Muscle layer of duodenum (tissue), 2 donors: ENCODE measurements around the gene S100A8.

Experiments used
- H3K27ac ChIP-seq: one replicate; pipeline ENCODE4 v1.7.0; 2013; ENCODE audit warnings: mild to moderate bottlenecking, low read length
- H3K27me3 ChIP-seq: one replicate; pipeline ENCODE4 v1.7.0; 2013; ENCODE audit warnings: low read depth, mild to moderate bottlenecking, control low read depth, low read length
- H3K36me3 ChIP-seq, 2 donors: one replicate each; pipeline ENCODE4 v1.7.0; 2013; ENCODE audit warnings: low read length in 2 of 2, control low read depth in 1 of 2, mild to moderate bottlenecking in 1 of 2; ENCODE audit not compliant: insufficient read depth in 2 of 2, control insufficient read depth in 1 of 2
- H3K4me1 ChIP-seq, 2 donors: one replicate each; pipeline ENCODE4 v1.7.0; 2013; ENCODE audit warnings: low read length in 2 of 2, mild to moderate bottlenecking in 2 of 2, control low read depth in 1 of 2, moderate library complexity in 1 of 2; ENCODE audit not compliant: insufficient read depth in 2 of 2, control insufficient read depth in 1 of 2
- H3K4me3 ChIP-seq, 2 donors: one replicate each; pipeline ENCODE4 v1.7.0; 2013; ENCODE audit warnings: low read length in 2 of 2, low read depth in 1 of 2, mild to moderate bottlenecking in 1 of 2
- H3K9me3 ChIP-seq, 2 donors: one replicate each; pipeline ENCODE4 v1.7.0; 2013; ENCODE audit warnings: low read length in 2 of 2, control low read depth in 1 of 2, mild to moderate bottlenecking in 1 of 2; ENCODE audit not compliant: control insufficient read depth in 1 of 2
- donor health status: healthy.

The S100A8 gene

DNA sequence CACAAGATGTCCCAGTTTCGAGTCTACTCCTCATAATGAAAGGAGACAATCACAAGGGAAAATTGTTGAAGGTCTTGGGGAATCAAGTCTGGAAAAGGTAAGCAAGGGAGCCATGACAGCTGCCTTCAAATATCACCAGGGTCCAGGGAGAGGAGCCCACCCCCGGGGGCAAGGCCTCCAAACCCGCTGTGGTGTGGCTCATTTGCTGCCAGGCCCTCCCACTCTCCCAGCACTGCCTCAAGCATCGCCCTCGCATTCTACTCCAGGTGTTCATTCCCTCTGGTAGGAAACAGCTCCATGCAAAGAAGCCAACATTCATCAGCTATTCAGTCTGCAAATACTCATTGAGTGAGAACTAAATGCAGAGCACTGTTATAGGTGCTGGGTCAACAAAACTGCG lies 24.6 kb downstream of the S100A8 start:
- Histone ChIP-seq H3K4me1 (peaks cover 0 to 4% of the 10 kb centered on the region in 2 donors), H3K36me3 (no peaks in the 10 kb centered on the region), H3K4me3 (no peak overlapping the region), H3K27ac (no peak overlapping the region), H3K27me3 (no peaks in the 10 kb centered on the region), H3K9me3 (no peaks in the 10 kb centered on the region)

DNA sequence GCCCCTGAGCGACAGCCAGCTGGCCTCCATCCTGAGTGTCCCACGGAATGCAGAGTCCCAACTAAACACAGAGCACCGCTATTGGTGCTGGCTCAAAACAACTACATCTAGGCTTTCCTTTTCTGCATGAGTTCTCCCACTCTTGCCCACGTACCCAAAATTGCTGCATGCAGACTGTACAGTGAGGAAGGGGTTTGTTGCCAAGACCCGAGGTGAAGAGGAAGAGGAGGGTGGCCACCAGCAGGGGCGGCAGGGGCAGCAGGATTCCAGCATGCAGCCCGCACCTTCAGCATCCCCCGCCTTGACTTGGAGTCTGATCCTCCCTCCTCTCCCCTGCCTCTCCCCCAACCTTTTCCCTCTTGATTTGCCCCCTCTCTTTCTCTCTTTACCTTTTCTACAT lies 25.2 kb downstream of the S100A8 start:
- Histone ChIP-seq H3K27ac (no peak overlapping the region), H3K4me1 (peaks cover 0 to 4% of the 10 kb centered on the region in 2 donors), H3K27me3 (no peaks in the 10 kb centered on the region), H3K36me3 (no peaks in the 10 kb centered on the region), H3K9me3 (no peaks in the 10 kb centered on the region), H3K4me3 (no peak overlapping the region)

DNA sequence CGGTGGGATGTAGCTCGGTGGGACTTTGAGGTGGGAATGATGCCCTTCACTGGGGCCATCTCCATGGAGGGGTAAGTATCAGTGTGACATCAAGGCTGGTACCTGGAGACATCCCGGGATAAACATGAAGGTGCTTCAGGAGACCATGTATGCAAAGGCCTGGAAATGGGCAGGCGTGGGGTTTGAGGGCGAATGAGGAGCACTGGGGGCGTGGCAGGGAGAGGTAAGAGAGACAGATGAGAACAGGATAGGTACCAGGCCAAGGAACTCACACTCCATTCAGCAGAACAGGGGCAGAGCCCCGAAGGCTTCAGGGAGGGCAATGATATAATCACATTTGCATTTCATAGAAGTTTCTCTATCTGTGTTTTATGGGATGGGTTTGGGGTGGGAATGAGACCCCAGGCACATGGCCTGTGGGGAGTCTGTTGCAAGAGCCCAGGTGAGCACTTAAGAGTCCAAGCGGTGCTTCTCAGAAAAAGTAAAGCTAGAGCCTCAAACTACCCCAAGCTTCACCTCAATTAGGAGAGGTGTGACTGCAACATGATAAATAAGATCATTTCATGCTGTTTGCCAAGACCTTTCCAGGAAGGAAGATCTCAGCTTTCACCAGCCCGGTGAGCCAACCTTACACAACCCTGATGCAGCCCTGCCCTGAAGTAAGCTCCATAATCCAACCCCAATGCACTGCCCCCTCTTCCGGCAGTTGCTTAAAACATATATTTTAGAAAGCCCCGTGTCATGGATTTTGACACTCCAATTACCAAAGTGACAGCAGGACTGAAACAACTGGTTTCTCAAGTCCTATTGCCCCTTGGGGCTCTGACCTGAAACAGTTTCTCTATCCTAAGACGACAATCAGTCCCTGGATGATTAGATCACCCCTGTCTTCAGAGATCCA lies 25.9 kb downstream of the S100A8 start:
- H3K36me3 ChIP-seq = no peaks in the 10 kb centered on the region
- no peak overlapping the region for H3K27ac ChIP-seq
- no peak overlapping the region for H3K4me3 ChIP-seq
- H3K4me1 ChIP-seq = peaks cover 0 to 4% of the 10 kb centered on the region in 2 donors
- no peaks in the 10 kb centered on the region for H3K27me3 ChIP-seq
- H3K9me3 ChIP-seq = no peaks in the 10 kb centered on the region

DNA sequence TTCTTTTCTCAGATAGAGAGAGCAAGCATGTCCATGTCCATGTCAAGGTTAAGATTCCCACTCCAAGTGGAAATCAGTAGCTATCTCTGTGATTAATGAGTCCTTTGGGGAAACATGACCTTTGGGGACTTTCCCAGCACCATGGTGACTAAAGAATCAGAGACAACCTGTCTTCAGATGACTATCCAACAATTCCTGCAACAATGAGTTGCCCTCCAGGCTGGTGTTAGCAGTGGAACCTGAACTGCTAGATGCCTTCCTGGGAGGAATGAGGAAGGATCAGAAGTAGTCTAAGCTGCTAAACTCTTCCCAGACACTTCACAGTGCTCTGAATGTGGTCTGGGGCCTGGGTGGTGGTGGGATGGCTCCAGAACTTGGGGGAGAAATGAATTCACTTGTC lies 26.7 kb downstream of the S100A8 start:
- Histone ChIP-seq H3K27ac (no peak overlapping the region), H3K27me3 (no peaks in the 10 kb centered on the region), H3K9me3 (no peaks in the 10 kb centered on the region), H3K4me1 (peaks cover 0 to 4% of the 10 kb centered on the region in 2 donors), H3K4me3 (no peak overlapping the region), H3K36me3 (no peaks in the 10 kb centered on the region)

DNA sequence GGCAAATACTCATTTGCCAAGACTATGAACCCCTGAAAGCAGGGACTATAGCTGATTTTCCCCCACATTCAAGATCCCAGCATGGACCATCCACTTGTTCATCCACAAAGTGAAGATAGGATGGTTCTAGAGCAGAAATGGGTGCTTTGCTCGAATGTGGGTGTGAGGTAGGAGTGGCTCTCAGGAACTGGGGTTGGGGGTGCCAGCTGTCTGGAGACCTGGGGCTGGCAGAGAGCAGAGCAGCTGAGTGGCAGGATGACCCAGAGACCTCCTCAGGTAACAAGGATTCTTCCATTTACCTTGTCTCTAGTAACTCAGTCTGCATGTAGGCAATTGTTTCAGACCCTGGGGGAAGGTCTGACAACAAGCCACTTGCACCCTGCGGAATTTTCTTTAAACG lies 27.2 kb downstream of the S100A8 start:
- H3K4me3 ChIP-seq = no peak overlapping the region
- H3K36me3 ChIP-seq = no peaks in the 10 kb centered on the region
- H3K9me3 ChIP-seq = no peaks in the 10 kb centered on the region
- peaks cover 0 to 4% of the 10 kb centered on the region in 2 donors for H3K4me1 ChIP-seq
- no peak overlapping the region for H3K27ac ChIP-seq
- H3K27me3 ChIP-seq = no peaks in the 10 kb centered on the region

DNA sequence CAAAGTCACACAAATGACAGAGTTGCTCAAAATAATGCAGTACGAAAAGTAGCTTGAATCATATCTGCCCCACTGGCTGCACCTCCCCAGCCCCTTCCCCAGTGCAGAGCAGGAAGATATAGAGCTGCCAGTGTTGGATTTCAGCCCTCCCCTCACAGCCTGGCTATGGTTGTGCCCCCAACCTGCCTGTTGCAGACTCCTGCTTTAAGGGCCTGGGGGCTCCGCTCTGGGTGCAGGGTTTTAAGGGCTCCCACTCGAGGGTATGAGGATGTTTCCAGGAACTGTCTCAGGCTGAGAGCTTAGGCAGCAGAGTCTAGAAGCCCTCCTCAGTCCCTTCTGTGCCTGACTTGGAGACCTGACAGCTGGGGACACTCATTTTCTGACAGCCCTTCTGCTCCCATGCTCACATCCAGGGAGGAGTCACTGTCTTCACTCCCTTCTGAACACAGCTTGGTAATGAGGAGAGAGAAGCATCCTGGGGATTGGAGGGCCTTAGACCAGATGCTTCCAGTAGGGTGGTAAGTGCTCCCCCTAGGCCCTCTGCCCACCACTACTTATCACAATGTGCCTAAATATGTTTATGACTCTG lies 28.6 kb downstream of the S100A8 start:
- Histone ChIP-seq H3K9me3 (no peaks in the 10 kb centered on the region), H3K36me3 (no peaks in the 10 kb centered on the region), H3K27me3 (no peaks in the 10 kb centered on the region), H3K4me3 (no peak overlapping the region), H3K27ac (no peak overlapping the region), H3K4me1 (peaks cover 0 to 4% of the 10 kb centered on the region in 2 donors)

DNA sequence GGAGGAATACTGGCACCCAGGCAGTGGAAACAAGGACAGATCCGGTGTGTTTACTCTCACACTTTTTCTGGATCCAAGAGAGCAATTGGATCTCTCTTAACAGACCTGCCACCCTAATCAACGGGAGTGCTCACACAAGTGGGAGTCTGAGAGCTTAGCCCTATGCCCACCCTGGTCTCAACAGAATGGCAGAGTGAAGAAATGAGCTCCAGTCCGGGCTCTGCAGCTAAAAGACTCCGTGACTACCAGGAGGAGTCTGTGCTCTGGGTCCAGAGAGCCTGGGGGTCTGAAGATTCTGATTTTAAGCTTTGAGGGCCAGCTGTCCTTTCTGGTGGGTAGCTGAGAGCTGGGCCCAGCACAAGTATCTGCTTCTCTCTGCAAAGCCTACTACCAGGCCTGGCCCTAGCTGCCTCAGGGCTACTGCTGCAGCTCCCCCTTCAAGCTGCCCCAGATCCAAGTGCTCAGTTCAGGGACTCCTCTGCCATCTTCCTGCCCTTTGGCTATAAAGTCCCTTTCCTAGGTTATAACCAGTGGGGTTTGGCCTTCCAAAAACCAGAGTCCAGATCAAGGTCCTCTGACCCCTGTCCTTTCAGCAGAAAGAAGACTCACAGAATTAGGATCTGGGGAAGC lies 29.3 kb downstream of the S100A8 start:
- no peaks in the 10 kb centered on the region for H3K27me3 ChIP-seq
- no peak overlapping the region for H3K4me3 ChIP-seq
- H3K9me3 ChIP-seq = no peaks in the 10 kb centered on the region
- no peaks in the 10 kb centered on the region for H3K36me3 ChIP-seq
- H3K4me1 ChIP-seq = peaks cover 0 to 4% of the 10 kb centered on the region in 2 donors
- H3K27ac ChIP-seq = no peak overlapping the region

DNA sequence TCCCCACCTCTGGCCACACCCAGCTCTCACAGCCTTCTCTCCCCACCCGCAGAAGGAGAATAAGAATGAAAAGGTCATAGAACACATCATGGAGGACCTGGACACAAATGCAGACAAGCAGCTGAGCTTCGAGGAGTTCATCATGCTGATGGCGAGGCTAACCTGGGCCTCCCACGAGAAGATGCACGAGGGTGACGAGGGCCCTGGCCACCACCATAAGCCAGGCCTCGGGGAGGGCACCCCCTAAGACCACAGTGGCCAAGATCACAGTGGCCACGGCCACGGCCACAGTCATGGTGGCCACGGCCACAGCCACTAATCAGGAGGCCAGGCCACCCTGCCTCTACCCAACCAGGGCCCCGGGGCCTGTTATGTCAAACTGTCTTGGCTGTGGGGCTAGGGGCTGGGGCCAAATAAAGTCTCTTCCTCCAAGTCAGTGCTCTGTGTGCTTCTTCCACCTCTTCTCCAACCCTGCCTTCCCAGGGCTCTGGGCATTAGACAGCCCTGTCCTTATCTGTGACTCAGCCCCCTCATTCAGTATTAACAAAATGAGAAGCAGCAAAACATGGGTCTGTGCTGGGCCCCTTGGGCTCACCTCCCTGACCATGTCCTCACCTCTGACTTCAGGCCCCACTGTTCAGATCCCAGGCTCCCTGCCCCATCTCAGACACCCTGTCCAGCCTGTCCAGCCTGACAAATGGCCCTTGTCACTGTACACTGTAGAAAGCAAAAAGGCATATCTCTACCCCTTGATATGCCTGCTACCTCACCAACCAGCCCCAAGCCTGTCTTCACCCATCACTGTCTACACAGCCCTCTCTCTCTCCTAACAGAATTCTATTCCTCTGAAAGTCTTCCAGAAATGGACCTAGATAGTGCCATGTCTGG lies 30.0 kb downstream of the S100A8 start:
- H3K9me3 ChIP-seq = no peaks in the 10 kb centered on the region
- no peak overlapping the region for H3K4me3 ChIP-seq
- H3K36me3 ChIP-seq = no peaks in the 10 kb centered on the region
- H3K4me1 ChIP-seq = peaks cover 0 to 4% of the 10 kb centered on the region in 2 donors
- H3K27me3 ChIP-seq = no peaks in the 10 kb centered on the region
- H3K27ac ChIP-seq = no peak overlapping the region

DNA sequence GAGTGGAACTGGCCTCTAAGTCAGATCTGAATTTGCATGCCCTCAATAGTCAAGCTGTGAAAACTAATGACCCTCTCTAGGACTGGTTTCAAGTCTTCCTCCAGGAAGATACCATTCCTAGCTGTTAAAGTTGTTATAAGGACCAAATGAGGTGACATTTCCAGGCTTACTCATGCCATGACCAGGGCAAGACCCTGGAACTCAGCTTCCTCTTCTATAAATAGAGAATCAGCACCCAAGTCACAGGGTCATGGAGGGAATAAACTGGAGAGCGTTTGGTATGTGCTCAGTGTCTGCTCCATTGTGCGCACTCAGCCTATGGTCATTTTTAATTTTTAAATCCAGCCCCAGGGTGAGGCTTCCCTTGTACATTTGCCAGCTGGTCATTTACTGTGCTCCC lies 30.7 kb downstream of the S100A8 start:
- no peak overlapping the region for H3K27ac ChIP-seq
- no peak overlapping the region for H3K4me3 ChIP-seq
- no peaks in the 10 kb centered on the region for H3K36me3 ChIP-seq
- no peaks in the 10 kb centered on the region for H3K27me3 ChIP-seq
- H3K4me1 ChIP-seq = peaks cover 0 to 4% of the 10 kb centered on the region in 2 donors
- no peaks in the 10 kb centered on the region for H3K9me3 ChIP-seq

DNA sequence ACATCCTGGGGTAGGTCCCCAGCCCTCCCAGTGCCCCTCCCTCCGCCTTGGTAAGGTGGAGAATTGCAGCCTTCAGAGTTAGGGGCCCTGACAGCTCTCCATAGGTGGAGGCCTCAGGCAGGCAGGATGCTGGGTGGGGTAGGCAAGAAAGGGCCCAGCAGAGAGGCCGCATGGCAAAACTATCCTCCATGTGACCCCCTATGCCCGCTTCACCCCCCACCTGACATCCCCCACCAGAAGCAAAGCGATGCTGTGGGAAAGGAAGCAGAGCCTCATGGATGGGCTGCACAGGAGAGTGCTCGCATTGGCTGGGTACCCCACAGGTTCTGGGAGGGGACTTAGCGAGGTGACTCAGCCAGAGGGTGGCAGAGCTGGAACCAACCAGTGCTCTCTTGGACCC lies 31.6 kb downstream of the S100A8 start:
- H3K4me1 ChIP-seq = peaks cover 0 to 4% of the 10 kb centered on the region in 2 donors
- peak overlapping the region in 1 of 2 donors; percentile 40 for H3K4me3 ChIP-seq
- no peak overlapping the region for H3K27ac ChIP-seq
- H3K27me3 ChIP-seq = no peaks in the 10 kb centered on the region
- H3K36me3 ChIP-seq = no peaks in the 10 kb centered on the region
- no peaks in the 10 kb centered on the region for H3K9me3 ChIP-seq

DNA sequence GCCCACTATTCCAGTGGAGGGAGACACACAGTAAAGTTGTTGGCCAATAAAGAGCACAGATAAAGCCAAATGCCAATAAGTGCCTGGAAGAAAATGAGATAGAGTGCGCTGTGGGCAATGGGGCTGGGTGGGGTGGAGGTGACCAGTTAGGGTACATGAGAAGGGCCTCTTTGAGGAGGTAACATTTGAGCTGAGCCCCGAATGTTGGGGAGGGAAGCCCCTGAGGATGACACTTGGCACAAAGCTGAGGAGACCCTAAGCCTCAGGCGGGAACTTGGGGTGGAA lies 32.2 kb downstream of the S100A8 start:
- Histone ChIP-seq H3K36me3 (no peaks in the 10 kb centered on the region), H3K27me3 (no peaks in the 10 kb centered on the region), H3K27ac (no peak overlapping the region), H3K9me3 (no peaks in the 10 kb centered on the region), H3K4me1 (peaks cover 0 to 4% of the 10 kb centered on the region in 2 donors), H3K4me3 (peak overlapping the region; percentile 4 to 40)
